ENCODE data around the gene HHAT. TPM values are rescaled to one million over a fixed set of nuclear protein-coding genes. Genes with fewer than 3 reads are reported as not detected.

Gene HHAT
- polyA plus RNA-seq, 1 donor, result 15.2 TPM

GRCh38 chr1:210358626-210359025 is 29.9 kb downstream of the HHAT start:
- DNase-seq, result no peak

GRCh38 chr1:210359255-210359654 is 30.6 kb downstream of the HHAT start:
- no peak for DNase-seq

- no peak for DNase-seq
Observed at GRCh38 chr1:210360852-210361477, 32.3 kb downstream of the HHAT start.

GRCh38 chr1:210361665-210362064 is 33.0 kb downstream of the HHAT start:
- no peak for DNase-seq

GRCh38 chr1:210362526-210362925 is 33.8 kb downstream of the HHAT start:
- no peak for DNase-seq

- no peak for DNase-seq
Observed at GRCh38 chr1:210363119-210363518, 34.4 kb downstream of the HHAT start.

- no peak for DNase-seq
Observed at GRCh38 chr1:210364479-210364878, 35.8 kb downstream of the HHAT start.

- no peak for DNase-seq
Observed at GRCh38 chr1:210366767-210367166, 38.1 kb downstream of the HHAT start.

GRCh38 chr1:210367566-210367965 is 38.9 kb downstream of the HHAT start:
- no peak for DNase-seq

GRCh38 chr1:210369425-210369824 is 40.7 kb downstream of the HHAT start:
- no peak for DNase-seq

- DNase-seq, result no peak
Observed at GRCh38 chr1:210371916-210372315, 43.2 kb downstream of the HHAT start.

GRCh38 chr1:210372491-210372890 is 43.8 kb downstream of the HHAT start:
- DNase-seq, result no peak

GRCh38 chr1:210372931-210373627 is 44.4 kb downstream of the HHAT start:
- no peak for DNase-seq

GRCh38 chr1:210373628-210373877 is 44.9 kb downstream of the HHAT start:
- no peak for DNase-seq

- no peak for DNase-seq
Observed at GRCh38 chr1:210373878-210374599, 45.3 kb downstream of the HHAT start.

- DNase-seq, result no peak
Observed at GRCh38 chr1:210374600-210374953, 45.9 kb downstream of the HHAT start.

- DNase-seq, result no peak
Observed at GRCh38 chr1:210376836-210377372, 48.2 kb downstream of the HHAT start.

- no peak for DNase-seq
Observed at GRCh38 chr1:210377731-210378333, 49.1 kb downstream of the HHAT start.

- no peak for DNase-seq
Observed at GRCh38 chr1:210378736-210379135, 50.0 kb downstream of the HHAT start.

GRCh38 chr1:210381934-210382333 is 53.2 kb downstream of the HHAT start:
- no peak for DNase-seq

- no peak for DNase-seq
Observed at GRCh38 chr1:210384625-210385024, 55.9 kb downstream of the HHAT start.

- DNase-seq, result no peak
Observed at GRCh38 chr1:210385228-210385627, 56.5 kb downstream of the HHAT start.

GRCh38 chr1:210394281-210394821 is 65.6 kb downstream of the HHAT start:
- no peak for DNase-seq
